ENCODE measurements around the gene C16orf46.
A peak's percentile ranks its signal among the peaks of the same experiment; 100 is the strongest.

Gene C16orf46

DNA sequence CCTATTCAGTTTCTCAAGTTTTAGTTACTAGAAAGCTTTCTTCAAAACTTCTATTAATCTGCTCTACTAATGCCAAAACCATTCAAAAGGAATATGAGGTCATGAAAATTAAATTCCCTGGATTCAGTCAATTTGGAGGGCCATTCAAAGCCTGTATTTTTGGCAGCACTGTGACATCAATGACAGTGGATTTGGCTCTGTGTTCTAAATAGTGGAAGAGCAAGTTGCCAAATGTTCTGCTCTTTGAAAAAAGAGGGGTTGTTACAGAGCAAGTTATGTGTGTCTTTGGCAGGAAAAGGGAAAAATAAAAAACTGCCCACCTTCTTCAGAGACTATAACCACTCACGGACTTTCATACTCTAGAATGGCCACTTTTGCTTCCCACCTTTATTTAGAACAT is 3.2 kb upstream of the C16orf46 start:
- H3K4me3 ChIP-seq (ENCODE audit: control insufficient read depth, low read depth, low read length) = no peak overlapping the region
- TF ChIP-seq CTCF (IDR thresholded peaks at IDR 0.05; ENCODE audit: control insufficient read depth, insufficient read depth, low read depth, low read length, missing control alignments) = no peak
- DNase-seq (ENCODE audit: low read depth) = no peak

GRCh38 chr16:81076566-81077075 is 417 bp downstream of the C16orf46 start:
- TF ChIP-seq CTCF (IDR thresholded peaks at IDR 0.05; ENCODE audit: control insufficient read depth, insufficient read depth, low read depth, low read length, missing control alignments) = no peak
- H3K4me3 ChIP-seq (ENCODE audit: control insufficient read depth, low read depth, low read length) = peak overlapping the region; percentile 63
- DNase-seq (ENCODE audit: low read depth) = peak; percentile 14

DNA sequence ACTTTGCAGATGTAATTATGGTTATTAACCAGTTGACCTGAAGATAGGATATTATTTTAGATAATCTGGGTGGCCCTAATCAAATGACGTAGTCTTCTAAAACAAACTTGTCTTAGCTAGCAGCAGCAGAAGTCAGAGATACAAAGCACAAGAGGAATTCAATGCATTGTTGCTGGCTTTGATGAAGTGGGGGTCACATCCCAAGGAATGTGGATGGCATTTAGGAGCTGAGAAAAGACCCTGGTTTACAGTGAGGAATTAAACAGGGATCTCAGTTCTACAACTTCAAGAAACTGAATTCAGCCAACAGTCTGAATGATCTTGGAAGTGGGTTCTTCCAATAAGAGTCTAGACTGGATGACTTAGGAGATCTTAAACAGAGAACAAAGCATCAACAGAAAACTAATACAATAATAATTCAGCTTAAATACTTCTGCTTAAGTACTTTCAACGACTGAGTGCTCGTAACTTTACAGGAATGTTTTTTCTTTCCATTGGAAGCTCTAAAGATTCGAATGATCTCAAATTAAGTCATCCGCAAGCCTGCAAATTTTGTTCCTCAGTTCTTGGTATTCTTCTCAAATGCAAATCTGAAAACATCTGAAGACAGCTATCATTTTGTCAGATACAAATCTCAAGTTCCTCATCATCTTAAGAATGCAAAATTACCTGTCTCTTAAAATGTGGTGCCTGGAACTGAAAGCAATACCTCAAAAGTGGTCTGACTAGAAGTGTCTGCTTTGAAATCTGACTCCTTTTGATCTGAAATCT is 3.3 kb downstream of the C16orf46 start:
- no peak for DNase-seq (ENCODE audit: low read depth)
- H3K4me3 ChIP-seq (ENCODE audit: control insufficient read depth, low read depth, low read length) = no peak overlapping the region
- TF ChIP-seq CTCF (IDR thresholded peaks at IDR 0.05; ENCODE audit: control insufficient read depth, insufficient read depth, low read depth, low read length, missing control alignments) = no peak

DNA sequence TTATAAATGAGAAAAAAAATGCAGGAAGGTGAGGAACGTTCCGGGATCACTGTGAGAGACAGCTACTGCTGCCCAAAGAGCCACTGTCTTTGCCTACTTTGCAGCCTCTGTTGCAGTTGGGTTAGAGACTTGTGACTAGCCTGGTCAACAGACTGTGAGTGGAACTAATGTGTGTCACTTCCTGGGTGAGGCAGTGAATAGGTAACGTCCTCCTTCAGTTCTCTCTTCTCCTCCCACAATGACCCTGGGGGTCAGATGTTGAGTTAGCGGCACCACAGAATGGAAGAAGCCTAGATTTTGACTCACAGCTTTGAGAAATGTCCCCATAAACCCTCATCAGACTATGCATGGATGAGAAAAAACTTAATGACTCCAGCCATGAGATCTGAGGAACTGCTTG is 5.2 kb downstream of the C16orf46 start:
- TF ChIP-seq CTCF (IDR thresholded peaks at IDR 0.05; ENCODE audit: control insufficient read depth, insufficient read depth, low read depth, low read length, missing control alignments) = no peak
- no peak for DNase-seq (ENCODE audit: low read depth)
- no peak overlapping the region for H3K4me3 ChIP-seq (ENCODE audit: control insufficient read depth, low read depth, low read length)

- no peak for DNase-seq (ENCODE audit: low read depth)
- H3K4me3 ChIP-seq (ENCODE audit: control insufficient read depth, low read depth, low read length) = no peak overlapping the region
- no peak for TF ChIP-seq CTCF (IDR thresholded peaks at IDR 0.05; ENCODE audit: control insufficient read depth, insufficient read depth, low read depth, low read length, missing control alignments)
Measured at GRCh38 chr16:81070979-81071378, 6.1 kb downstream of the C16orf46 start.

DNA sequence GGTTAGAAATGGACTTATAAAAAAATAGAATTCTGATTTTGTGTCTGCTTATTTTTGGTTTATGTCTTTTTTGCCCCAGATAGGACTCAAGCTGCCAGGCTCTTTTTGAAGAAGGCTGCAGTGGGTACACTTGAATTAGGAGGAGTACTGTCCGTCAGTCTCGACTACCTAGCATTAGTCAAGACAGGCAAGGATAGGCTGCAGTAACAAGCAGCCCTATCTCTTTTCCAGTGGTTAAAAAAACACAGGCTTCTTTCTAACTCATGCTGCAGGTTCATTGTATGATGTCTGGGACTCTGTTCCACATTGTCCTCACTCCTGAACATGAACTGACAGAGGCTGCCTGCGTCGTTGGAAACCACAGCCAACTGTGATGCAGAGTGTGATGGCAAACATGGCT is 8.0 kb downstream of the C16orf46 start:
- DNase-seq (ENCODE audit: low read depth) = no peak

More for the DNA sequence above, 8.0 kb downstream of the C16orf46 start:
- no peak overlapping the region for H3K4me3 ChIP-seq (ENCODE audit: control insufficient read depth, low read depth, low read length)
- TF ChIP-seq CTCF (IDR thresholded peaks at IDR 0.05; ENCODE audit: control insufficient read depth, insufficient read depth, low read depth, low read length, missing control alignments) = no peak
